HG02678 (cell line): ENCODE measurements around the gene FOLR3.
"Not testable (repeated sequence)": the region's sequence is repeated elsewhere in the genome, so short reads cannot be mapped to it uniquely, and the experiment has no call there.

Experiments
- ATAC-seq: cut with Tn5 transposase; IDR thresholded peaks from one replicate; pipeline ENCODE4 v1.9.1; 2021; ENCODE audit warnings: mild to moderate bottlenecking, moderate library complexity; ENCODE audit not compliant: unreplicated experiment

The FOLR3 gene

DNA sequence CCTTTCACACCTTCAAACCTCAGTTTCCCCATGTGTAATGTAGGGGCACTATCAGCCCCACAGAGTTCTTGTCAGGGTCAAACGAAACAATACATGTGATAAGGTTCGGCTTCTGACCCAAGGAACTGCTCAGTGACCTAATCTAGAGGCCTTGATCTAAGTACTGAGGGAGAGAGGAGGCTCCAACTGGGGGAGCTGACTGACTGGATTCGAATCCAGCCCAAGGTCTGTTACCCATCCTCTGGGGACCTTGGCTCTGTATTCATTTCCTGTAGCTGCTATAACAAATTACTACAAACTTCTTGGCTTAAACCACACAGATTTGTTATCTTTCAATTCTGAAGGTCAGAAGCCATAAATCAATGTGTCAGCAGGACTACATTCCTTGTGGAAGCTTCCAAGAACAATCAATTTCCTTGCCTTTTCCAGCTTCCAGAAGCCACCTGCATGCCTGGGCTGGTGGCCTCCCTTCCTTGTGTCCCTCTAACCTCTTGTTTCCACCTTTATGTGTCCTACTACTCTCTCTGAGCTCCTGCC is 12.3 kb upstream of the FOLR3 start:
- ATAC-seq: no peak

DNA sequence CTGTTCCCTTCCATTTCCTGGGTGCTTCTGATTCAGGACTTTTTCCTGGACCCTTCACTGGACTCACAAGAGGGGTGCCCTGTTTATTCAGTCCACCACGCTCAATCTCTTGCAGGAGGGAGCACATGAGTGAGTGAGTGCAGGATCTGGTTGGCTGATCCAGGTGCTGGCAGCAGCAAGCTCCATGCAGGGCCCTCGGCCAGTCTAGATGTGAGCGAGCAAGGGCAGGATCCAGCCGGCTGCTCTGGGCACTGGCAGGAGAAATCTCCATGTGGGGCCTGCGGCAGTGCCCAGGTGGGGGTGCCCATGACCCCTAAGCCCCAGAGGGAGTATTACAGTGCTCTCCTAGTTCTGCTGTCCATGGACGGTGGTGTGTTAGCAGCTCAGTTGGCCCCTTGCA is 11.5 kb upstream of the FOLR3 start:
- no peak for ATAC-seq

DNA sequence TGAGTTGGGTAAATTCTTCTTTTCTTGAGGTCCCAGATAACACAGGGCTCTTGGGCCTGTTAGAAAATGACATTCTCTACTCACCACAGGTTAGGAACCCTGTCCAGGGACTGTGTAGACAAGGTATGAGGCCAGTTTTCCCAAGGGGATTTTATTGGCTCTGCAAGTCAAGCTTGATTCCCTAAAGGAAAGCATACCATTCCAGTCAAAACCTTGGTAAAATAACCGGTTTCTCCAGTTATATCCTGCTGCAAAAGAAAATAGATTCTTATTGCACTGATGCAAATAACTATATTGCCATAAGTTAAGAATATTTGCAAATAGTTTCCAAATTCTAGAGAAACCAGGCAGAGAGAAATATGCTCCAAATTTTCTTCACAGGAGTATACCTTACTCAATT is 9.6 kb upstream of the FOLR3 start:
- no peak for ATAC-seq

DNA sequence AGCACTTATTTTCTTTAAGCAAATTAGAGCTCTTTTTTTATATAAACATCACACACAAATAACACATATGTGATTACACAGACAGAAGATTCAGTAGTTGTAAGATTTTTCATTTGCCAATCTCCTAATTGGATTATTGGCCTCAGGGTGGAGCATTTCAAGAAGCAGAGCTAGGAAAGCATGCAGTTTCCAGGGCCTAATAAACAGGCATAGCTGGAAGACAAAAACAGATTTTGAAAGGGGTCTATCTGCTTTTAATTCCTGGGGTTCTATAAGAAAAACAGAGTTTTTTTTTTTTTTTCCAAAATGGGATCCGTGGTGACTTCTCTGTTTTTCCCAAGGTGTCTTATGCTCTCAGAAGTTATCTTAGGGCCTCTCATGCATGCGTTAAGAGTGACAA is 7.6 kb upstream of the FOLR3 start:
- ATAC-seq: no peak

DNA sequence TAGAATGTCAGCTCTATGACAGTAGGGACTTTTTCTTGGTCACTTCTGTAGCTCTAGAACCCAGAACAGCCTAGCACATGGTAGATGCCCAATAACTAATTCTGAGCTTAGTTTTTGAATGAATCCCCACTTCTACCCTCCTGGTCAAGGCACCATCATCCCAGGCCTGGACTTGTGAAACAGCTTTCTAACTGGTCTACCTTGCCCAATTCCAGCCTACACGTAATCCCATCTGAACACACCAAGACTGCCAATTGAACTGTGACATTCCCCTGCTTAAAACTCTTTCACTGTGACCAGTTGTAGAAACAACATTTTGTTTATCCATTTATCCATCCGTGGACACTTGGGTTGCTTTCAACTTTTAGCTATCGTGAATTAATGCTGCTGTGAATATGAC is 6.1 kb upstream of the FOLR3 start:
- ATAC-seq: no peak

DNA sequence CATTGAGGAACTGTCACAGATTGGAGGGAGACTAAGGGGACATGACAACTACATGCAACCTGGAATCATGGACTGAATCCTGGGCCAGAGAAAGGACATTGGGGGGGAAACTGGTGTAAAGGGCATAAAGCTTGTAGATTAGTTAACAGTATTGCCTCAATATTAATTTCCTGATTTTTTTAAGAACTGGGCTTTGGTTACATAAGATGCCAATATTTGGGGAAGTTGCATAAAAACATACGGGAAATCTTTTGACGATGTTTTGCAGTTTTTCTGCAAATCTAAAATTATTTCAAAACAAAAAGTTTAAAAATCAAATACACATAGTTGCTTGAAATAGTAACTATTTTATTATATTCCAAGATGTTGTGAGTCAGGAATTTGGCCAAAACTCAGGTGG is 2.9 kb upstream of the FOLR3 start:
- ATAC-seq: no peak

DNA sequence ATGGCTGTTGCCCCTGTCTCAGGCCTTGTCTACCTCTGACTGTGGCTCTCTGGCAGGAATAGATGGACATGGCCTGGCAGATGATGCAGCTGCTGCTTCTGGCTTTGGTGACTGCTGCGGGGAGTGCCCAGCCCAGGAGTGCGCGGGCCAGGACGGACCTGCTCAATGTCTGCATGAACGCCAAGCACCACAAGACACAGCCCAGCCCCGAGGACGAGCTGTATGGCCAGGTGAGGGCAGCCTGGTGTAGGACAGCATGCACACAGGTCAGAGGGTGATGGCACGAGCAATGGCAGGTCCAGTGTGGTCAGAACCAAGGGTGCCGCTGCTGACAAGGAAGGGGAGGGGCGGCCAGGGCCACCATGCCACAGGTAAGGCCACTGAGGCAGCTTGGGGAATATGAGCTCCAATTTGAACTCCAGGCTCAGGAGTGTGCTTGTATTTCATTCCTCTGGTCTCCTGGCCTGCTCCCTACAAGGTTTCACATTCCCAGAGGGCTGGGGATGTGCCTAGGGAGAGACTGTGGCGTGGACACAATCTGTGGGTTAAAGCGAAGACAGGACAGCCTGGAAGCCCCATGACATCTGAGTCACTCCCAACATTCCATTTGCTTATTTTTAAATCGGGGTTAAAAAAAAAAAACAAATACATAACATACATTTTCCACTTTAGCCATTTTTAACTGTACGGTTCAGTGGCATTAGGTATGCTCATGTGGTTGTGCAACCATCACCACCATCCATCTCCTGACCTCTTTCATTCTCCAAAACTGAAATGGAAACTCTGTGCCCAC is 562 bp downstream of the FOLR3 start:
- ATAC-seq: no peak

DNA sequence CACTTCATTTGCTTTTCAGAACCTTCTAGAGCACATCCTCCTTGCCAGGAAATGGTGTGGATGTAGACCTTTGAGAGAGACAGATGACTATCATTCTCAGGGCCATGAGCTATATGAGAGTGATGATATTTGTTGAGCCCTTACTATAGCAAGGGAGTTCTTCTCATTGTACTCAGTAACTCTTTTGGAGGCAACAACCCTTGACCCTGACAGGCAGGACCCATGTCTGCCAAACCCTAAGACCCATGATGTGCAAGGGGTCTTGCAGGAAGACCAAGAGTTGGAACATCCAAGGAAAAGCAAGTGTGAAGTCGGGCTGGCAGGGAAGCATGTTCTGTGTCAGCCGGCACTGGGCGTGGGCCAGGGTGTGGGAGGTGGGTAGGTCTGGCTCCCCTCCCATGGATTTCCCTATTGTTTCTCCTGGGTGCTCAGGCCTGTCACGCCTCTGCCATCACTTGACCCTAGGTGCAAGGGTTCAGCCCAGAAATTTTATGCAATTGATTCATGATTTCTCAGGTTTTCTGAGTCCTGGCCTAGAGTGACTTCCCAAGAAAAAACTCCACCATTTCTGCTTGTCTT is 1.2 kb downstream of the FOLR3 start:
- ATAC-seq: no peak

DNA sequence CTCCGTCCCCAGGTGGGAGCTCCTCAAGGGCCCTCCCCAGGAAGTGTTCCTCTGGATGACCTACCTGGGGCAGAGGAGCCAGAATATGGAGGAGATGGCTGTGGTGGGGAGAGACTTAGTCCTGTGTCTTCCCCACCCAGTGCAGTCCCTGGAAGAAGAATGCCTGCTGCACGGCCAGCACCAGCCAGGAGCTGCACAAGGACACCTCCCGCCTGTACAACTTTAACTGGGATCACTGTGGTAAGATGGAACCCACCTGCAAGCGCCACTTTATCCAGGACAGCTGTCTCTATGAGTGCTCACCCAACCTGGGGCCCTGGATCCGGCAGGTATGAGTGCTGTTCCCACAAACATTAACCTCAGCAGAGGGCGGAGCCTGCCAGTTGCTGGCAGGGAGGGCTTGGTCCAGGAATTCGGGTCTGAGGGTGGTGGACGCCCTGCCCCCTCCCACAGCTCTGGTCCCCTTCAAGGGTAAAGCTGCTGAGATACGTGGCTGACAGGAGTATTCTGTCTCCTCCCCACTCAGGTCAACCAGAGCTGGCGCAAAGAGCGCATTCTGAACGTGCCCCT is 3.4 kb downstream of the FOLR3 start:
- ATAC-seq: no peak

DNA sequence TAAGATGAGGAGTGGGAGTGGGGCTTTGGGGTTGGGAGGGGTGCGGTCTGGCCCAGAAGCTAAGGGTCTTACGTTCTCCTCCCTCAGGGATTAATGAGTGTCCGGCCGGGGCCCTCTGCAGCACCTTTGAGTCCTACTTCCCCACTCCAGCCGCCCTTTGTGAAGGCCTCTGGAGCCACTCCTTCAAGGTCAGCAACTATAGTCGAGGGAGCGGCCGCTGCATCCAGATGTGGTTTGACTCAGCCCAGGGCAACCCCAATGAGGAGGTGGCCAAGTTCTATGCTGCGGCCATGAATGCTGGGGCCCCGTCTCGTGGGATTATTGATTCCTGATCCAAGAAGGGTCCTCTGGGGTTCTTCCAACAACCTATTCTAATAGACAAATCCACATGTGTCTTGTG is 4.0 kb downstream of the FOLR3 start:
- no peak for ATAC-seq

DNA sequence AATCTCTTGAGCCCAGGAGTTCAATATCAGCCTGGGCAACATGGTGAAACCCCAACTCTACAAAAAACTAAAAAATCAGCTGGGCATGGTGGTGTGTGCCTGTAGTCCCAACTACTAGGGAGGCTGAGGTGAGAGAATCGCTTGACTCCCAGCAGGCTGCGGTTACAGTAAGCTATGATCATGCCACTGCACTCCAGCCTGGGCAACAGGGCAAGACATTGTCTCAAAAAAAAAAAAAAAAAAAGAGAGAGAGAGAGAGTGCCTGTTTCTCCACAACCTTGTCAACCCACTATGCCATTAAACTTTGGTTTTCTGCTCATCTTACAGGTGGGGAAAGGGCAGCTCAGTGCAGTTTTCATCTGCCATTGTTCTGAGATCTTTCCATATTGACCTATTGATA is 5.1 kb downstream of the FOLR3 start:
- ATAC-seq: no peak

DNA sequence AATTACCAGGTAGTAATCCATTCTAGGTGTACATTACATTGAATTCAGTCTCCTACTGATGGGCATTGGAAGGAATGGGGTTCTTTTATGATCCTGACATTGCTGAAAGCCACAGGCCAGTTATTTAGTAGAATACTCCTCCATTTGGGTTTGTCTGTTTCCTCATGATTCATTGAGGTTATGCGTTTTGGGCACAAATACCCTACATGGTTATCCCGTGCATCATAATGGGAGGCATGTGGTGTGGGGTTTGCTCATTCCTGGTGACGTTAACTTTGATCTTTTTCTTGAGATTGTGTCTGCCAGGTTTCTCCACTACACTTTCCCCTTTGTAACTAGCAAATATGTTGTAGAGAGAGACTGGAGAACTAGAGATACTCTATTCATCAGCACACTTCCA is 5.5 kb downstream of the FOLR3 start:
- ATAC-seq: no peak

DNA sequence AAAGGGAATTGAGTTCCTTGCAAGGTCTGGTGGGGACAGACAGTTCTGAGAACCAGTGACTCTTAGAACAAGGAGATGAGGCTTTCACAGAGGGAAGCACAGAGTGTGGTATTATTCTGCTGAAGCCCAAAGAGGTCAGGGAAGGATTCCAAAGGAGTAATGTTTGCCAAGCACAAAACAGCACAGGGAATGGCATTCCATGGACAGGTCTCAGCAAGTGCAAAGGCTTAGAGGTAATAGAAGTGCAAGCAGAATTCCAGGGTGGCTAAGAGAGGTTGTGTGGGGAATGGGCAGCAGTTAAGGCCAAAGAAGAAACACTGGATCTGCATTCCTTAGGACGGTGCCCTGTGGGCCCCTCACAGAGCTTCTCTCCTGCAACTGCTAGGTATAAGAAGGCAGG is 6.6 kb downstream of the FOLR3 start:
- ATAC-seq: not testable (repeated sequence)

DNA sequence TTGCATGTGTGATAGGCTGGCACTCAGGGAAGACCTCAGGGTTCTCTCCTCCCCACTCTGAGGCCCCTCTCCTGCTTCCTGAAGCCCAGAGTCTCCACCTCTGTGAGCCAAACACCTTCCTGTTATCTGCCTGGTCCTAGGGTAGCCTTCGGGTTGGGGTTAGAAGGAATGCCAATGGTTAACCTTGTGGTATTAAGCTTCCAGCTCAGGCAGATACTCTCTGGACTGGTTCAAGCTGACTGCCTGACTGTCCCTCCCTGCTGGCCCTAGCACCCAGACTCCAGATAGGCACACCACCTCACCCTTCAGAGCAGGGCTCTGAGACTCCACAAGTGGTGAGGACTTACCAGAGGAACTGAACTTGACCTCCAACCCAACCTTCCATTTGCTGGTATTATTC is 7.0 kb downstream of the FOLR3 start:
- ATAC-seq: not testable (repeated sequence)

DNA sequence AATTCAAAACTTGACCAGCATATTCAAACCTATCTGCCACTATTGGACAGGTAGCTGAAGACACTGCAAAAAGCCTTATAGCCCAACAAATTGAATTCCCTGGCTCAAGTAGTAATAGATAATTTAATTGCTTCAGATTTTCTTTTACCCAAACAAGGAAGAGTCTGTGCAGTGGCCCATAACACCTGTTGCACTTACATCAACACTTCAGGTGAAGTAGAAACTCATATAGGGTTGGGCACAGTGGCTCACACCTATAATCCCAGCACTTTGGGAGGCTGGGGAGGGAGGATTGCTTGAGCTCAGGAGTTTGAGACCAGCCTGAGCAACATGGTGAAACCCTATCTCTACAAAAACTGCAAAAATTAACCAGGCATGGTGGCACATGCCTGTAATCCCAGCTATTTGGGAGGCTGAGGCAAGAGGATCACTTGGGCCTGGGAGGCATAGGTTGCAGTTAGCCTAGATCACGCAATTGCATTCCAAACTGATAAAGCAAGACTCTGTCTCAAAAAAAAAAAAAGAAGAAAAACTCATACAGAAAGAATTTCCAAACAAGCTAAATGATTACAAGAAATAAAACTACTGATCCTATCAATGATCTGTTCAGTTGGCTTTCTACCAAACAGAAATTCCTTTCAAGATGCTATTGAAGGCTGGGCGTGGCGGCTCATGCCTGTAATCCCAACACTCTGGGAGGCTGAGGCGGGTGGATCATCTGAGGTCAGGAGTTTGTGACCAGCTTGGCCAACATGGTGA is 9.5 kb downstream of the FOLR3 start:
- no peak for ATAC-seq

DNA sequence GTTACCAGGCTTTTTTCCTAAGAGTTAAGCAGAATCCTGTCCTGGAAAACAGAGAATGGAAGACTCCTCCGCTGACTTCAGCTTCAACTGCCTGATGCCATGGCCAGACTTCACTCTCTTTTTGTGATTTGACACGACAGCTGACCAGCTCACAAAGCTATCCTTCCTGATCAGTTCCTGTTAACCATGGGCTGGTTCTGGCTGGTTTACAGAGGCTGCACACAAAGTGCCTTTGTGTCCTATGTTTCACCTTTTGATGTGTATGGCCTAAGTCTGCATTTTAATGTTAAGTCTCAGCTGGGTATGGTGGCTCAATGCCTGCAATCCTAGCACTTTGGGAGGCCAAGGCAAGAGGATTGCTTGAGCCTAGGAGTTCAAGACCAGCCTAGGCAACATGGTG is 11.1 kb downstream of the FOLR3 start:
- no peak for ATAC-seq

DNA sequence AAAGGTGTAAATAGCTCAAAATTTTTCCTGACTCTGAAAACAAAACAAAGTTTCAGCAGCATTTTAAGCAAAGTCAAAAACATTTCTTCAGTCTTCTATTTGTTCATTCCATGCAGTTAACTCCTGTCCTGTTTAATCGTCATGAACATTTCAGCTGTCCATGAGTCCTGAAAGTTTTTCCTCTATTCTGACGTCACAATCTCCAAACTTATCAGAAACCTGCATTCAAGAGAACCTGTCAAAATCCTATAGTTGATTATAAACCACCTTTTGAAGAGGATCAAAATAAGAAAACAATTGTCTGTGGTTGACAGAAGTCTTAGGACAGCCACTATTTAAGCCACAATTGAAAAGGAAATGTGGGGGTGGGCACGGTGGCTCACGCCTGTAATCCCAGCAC is 15.4 kb downstream of the FOLR3 start:
- no peak for ATAC-seq

DNA sequence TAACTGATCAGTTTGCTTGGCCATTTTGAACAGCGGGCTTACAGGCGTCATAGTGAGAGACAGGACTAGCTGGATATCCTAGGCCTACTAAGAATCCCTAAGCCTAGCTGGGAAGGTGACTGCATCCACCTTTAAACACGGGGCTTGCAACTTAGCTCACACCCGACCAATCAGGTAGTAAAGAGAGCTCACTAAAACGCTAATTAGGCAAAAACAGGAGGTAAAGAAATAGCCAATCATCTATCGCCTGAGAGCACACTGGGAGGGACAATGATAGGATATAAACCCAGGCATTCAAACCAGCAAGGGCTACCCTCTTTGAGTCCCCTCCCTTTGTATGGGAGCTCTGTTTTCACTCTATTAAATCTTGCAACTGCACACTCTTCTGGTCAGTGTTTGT is 18.3 kb downstream of the FOLR3 start:
- not testable (repeated sequence) for ATAC-seq

DNA sequence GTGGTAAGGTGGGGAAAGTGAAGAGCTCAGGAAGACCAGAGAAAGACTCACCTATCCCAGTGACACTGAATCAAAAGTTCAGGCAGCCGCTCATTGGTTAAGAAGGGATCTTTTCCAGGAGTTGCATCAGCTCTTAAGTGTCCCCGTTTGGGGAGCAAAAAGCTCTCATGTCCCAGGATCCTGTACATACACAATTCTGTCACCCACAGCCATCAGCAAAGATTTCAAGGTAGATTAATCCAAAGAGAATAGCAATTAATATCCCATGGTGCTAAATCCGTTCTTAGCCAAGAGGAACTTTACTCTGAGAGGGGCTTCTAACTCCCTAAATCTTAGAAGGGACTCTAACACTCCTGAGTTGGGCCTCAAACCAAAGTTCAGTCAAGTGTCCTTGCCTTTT is 19.3 kb downstream of the FOLR3 start:
- no peak for ATAC-seq

DNA sequence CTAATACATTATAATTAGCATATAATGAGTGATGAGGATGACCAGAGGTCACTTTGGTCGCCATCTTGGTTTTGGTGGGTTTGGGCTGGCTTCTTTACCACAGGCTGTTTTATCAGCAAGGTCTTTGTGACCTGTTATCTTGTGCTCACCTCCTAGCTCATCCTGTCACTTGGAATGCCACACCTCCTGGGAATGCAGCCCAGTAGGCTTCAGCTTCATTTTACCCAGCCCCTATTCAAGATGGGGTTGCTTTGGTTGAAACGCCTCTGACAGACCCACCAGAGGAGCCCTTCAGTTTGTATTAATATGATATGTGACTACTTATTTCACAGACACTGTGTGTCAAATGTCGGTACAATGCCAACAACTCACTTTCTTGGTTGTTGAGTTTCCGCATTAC is 20.2 kb downstream of the FOLR3 start:
- no peak for ATAC-seq

DNA sequence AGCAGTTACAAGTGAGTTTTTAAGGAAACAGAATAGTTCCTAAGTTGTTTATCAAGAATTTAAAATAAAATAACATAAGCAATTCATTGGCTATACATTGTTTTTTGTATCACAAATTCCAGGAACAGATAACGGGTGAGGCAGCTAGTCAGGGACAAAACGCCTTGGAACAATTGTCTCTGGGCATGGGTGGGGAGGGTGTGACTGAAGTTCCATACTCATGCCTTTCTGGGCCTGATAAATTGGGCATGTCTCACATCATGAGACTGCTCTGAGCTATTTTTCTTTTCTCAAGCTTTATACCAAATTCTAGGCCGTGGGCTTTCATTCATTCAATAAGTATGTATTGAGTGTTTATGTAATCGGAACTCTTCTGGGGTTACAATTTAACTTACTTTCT is 21.6 kb downstream of the FOLR3 start:
- no peak for ATAC-seq

DNA sequence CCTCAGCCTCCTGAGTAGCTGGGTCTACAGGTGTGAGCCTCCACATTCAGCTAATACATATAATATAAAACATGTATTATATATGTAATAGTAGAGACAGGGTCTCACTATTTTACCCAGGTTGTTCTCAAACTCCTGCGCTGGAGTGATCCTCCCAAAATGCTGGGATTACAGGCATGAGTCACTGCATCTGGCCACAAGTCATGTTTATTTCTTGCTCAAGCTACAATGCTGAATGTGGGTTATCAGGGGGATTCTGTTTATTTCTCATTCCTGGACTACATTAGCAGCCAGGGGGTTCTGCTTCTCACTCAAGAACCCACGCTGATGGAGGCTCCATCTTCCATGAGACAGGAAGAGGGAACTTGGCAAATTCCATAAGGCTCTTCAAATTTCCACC is 24.8 kb downstream of the FOLR3 start:
- ATAC-seq: no peak
